Tibial nerve (tissue), 4 donors: ENCODE measurements around the gene DBI. TPM values are rescaled to one million over a fixed set of nuclear protein-coding genes. Genes with fewer than 3 reads are reported as not detected.

ENCODE experiments used
- DNase-seq, 2 donors: peaks; one replicate each; pipeline ENCODE4 v3.0.0-alpha.2; 2019; ENCODE audit warnings: low spot score in 2 of 2
- H3K27ac ChIP-seq, 4 donors: fragments of 200-600 bp; sonication (generic) in 3 of 4; one replicate each; pipeline ENCODE4 v1.5.1; 2017 to 2019; ENCODE audit warnings: mild to moderate bottlenecking in 1 of 4
- H3K27me3 ChIP-seq, 2 donors: fragments of 200-600 bp; sonication (generic) in 1 of 2; one replicate each; pipeline versions ENCODE4 v1.5.1 to v1.6.0; 2017 to 2019
- H3K36me3 ChIP-seq, 3 donors: fragments of 200-600 bp; sonication (generic); one replicate each; pipeline ENCODE4 v1.5.1; 2018 to 2019
- H3K4me1 ChIP-seq, 4 donors: fragments of 200-600 bp; sonication (generic) in 3 of 4; one replicate each; pipeline ENCODE4 v1.5.1; 2017 to 2019
- H3K4me3 ChIP-seq, 4 donors: fragments of 200-600 bp; sonication (generic) in 3 of 4; one replicate each; pipeline ENCODE4 v1.5.1; 2017 to 2019; ENCODE audit warnings: mild to moderate bottlenecking in 1 of 4, moderate library complexity in 1 of 4
- H3K9me3 ChIP-seq, 4 donors: fragments of 200-600 bp; sonication (generic) in 3 of 4; one replicate each; pipeline ENCODE4 v1.5.1; 2017 to 2019
- EP300 ChIP-seq, 2 donors: sonication (generic); formaldehyde crosslinking; IDR thresholded peaks; one replicate each; pipeline ENCODE4 v1.6.1; 2017; ENCODE audit warnings: antibody characterized with exemption in 2 of 2, mild to moderate bottlenecking in 1 of 2
- POLR2A ChIP-seq, 2 donors: fragments of 450-650 bp; IDR thresholded peaks; one replicate each; pipeline ENCODE4 v1.6.1; 2017; ENCODE audit warnings: antibody characterized with exemption in 2 of 2, mild to moderate bottlenecking in 2 of 2, moderate library complexity in 2 of 2
- WGBS, 2 donors: methylation state at CpG; one replicate each; pipeline ENCODE4 v1.1.5; 2018; 5-methylcytosine and 5-hydroxymethylcytosine counted together
- total RNA-seq, 4 donors: library from RNA; depleted of rRNA; stranded (reverse); fragments of >200 nt; gene quantifications; one replicate each; pipeline ENCODE4 v1.1.0, GENCODE V29; 2016
- TF ChIP-seq, protein P1 (sequence below), 5 experiments: fragments of 200-600 bp in 3 of 5; fragments of 450-650 bp in 2 of 5; sonication (generic) in 3 of 5; IDR thresholded peaks; one replicate each; pipeline ENCODE4 v1.5.1; 2016 to 2019; ENCODE audit warnings: antibody characterized with exemption in 5 of 5, mild to moderate bottlenecking in 3 of 5, moderate library complexity in 2 of 5

DBI gene
- total RNA-seq, 4 donors from 2014 or later: 73.7 to 135 (median 105) TPM

DNA sequence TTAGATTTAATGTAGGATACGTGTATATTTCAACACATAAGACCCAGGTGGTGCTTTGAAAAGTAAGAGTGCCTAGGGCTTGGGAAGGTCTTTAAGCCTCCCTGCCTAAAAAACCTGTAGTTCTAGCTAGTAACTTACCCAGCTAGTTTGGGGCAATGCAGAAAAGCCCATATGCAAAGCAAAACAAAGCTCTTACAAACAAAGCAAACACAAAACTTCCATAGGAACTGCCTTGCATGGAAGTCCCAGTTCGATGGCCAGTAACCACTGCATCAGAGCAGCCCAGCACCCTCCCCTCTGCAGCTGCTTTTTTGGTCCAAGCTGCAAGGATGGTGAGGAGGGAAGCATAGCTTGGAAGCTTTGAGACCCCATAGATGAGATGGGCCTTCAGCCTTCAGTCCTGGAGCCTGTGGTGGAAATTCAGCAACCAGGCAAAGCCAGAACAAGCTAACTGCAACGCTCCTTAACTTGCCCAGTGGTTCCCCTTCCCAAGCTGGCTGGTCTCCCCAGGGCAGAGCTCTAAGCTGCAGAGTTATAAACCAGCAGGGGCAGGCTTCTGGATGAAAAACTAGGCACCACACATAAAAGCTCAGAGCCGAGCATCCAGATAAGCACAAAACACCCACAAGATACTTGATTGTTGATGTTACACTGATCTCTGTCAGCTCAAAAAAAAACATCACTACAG, 16.3 kb upstream of the DBI start:
- no peaks in the 10 kb centered on the region for H3K27me3 ChIP-seq
- WGBS, 2 donors: 56 to 81% methylated on average over 4 of the region's 4 CpGs
- no peaks in the 10 kb centered on the region for H3K9me3 ChIP-seq
- H3K4me1 ChIP-seq: no peaks in the 10 kb centered on the region
- no peak overlapping the region for H3K27ac ChIP-seq
- TF ChIP-seq POLR2A (IDR thresholded peaks at IDR 0.05) (no peak), EP300 (IDR thresholded peaks at IDR 0.05) (no peak)
- TF ChIP-seq, protein P1, sequence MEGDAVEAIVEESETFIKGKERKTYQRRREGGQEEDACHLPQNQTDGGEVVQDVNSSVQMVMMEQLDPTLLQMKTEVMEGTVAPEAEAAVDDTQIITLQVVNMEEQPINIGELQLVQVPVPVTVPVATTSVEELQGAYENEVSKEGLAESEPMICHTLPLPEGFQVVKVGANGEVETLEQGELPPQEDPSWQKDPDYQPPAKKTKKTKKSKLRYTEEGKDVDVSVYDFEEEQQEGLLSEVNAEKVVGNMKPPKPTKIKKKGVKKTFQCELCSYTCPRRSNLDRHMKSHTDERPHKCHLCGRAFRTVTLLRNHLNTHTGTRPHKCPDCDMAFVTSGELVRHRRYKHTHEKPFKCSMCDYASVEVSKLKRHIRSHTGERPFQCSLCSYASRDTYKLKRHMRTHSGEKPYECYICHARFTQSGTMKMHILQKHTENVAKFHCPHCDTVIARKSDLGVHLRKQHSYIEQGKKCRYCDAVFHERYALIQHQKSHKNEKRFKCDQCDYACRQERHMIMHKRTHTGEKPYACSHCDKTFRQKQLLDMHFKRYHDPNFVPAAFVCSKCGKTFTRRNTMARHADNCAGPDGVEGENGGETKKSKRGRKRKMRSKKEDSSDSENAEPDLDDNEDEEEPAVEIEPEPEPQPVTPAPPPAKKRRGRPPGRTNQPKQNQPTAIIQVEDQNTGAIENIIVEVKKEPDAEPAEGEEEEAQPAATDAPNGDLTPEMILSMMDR (IDR thresholded peaks at IDR 0.05): no peak
- DNase-seq: no peak
- no peak overlapping the region for H3K4me3 ChIP-seq
- H3K36me3 ChIP-seq: no peaks in the 10 kb centered on the region

DNA sequence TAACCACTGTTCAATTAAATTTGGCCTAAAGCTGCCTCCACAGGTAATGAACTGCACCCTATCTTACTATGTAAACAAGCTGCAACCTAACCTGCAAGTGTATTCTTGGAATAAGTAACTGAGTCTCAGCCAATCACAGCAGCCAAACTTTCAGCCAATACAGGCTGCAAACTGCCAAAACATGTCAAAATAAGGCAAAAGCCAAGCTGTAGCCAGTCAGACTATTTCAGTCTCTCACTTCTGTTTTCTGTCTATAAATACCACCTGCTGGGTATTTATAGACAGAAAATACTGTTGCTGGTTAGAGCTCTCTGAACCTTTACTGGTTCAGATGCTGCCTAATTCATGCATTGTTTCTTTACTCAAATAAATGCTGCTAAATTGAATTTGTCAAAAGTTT, 14.4 kb upstream of the DBI start:
- TF ChIP-seq POLR2A (IDR thresholded peaks at IDR 0.05): no peak
- TF ChIP-seq EP300 (IDR thresholded peaks at IDR 0.05): no peak
- TF ChIP-seq, protein P1 (IDR thresholded peaks at IDR 0.05): no peak
- no peaks in the 10 kb centered on the region for H3K4me1 ChIP-seq
- H3K9me3 ChIP-seq: no peaks in the 10 kb centered on the region
- no peak overlapping the region for H3K4me3 ChIP-seq
- no peak overlapping the region for H3K27ac ChIP-seq
- no peak for DNase-seq
- H3K27me3 ChIP-seq: no peaks in the 10 kb centered on the region
- H3K36me3 ChIP-seq: no peaks in the 10 kb centered on the region

DNA sequence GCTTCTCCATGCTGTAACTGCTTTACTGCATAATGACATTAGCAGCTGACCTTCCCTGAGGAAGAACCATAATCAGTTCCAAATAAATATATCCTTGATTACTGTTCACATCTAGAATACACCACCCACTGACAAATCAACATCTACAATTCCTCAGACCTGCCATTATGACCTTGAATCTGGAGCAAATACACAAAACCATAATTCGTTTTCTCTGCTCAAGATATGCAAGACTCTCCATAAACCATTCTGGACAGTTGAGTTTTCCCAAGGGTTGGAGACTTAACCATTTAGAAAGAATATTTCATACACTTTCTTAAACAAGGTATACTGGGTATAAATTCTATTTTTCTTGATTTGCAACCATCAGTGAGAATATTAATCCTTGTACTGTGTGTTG, 11.9 kb upstream of the DBI start:
- TF ChIP-seq EP300 (IDR thresholded peaks at IDR 0.05) (no peak), POLR2A (IDR thresholded peaks at IDR 0.05) (no peak)
- TF ChIP-seq, protein P1 (IDR thresholded peaks at IDR 0.05): no peak
- no peak overlapping the region for H3K27ac ChIP-seq
- WGBS, 2 donors: 64 to 72% methylated on average over 1 of the region's 1 CpG

DNA sequence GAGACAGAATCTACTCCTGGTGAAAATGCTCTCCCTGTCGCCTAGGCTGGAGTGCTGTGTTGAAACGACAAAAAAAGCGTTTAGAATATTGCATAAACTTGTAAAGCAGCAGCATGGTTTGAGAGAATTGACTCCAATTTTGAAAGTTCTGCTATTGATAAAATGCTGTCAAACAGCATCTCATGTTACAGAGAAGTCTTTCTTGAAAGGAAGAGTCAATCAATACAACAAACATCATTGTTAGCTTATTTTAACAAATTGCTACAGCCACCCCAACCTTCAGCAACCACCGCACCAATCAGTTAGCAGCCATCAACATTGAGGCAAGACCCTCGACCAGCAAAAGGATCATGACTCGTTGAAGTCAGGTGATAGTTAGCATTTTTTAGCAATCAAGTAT, 7.0 kb upstream of the DBI start:
- 87 to 90% methylated on average over 6 of the region's 6 CpGs for WGBS, 2 donors

More for the DNA sequence above, 11.9 kb upstream of the DBI start:
- no peaks in the 10 kb centered on the region for H3K9me3 ChIP-seq
- no peak for DNase-seq
- H3K27me3 ChIP-seq: no peaks in the 10 kb centered on the region
- H3K4me3 ChIP-seq: no peak overlapping the region
- H3K4me1 ChIP-seq: no peaks in the 10 kb centered on the region
- H3K36me3 ChIP-seq: no peaks in the 10 kb centered on the region

DNA sequence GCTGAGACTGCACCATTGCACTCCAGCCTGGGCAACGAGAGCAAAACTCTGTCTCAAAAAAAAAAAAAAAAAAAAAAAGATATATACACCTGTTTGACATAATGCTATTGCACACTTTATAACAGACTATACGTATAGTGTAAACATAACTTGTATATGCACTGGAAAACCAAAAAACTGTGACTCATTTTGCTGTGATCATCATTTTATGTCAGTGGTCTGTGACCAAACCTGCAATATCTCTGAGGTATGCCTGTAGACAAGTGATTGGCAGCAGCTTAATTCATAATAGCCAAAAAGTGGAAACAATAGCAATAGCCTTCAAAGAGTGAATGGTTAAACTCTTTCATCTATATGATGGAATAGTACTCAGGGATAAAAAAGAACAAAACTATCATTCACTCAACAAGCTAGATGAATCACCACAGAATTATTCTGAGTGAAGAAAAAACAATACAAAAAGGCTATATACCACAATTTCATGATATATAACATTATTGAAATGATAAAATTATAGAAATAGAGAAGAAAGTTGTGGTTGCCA, 6.3 kb upstream of the DBI start:
- no peaks in the 10 kb centered on the region for H3K36me3 ChIP-seq
- no peaks in the 10 kb centered on the region for H3K9me3 ChIP-seq
- TF ChIP-seq EP300 (IDR thresholded peaks at IDR 0.05) (no peak), POLR2A (IDR thresholded peaks at IDR 0.05) (no peak)
- TF ChIP-seq, protein P1 (IDR thresholded peaks at IDR 0.05): no peak
- WGBS, 2 donors: 93% methylated on average over 2 of the region's 2 CpGs
- H3K4me3 ChIP-seq: no peak overlapping the region
- no peak overlapping the region for H3K27ac ChIP-seq
- H3K27me3 ChIP-seq: no peaks in the 10 kb centered on the region
- peaks cover 0 to 17% (median 7%) of the 10 kb centered on the region in 4 donors for H3K4me1 ChIP-seq
- no peak for DNase-seq

More for the DNA sequence above, 7.0 kb upstream of the DBI start:
- no peak overlapping the region for H3K27ac ChIP-seq
- H3K4me1 ChIP-seq: peaks cover 0 to 10% (median under 1%) of the 10 kb centered on the region in 4 donors
- DNase-seq: no peak
- H3K4me3 ChIP-seq: no peak overlapping the region
- no peaks in the 10 kb centered on the region for H3K9me3 ChIP-seq
- no peaks in the 10 kb centered on the region for H3K36me3 ChIP-seq
- no peaks in the 10 kb centered on the region for H3K27me3 ChIP-seq
- TF ChIP-seq EP300 (IDR thresholded peaks at IDR 0.05) (no peak), POLR2A (IDR thresholded peaks at IDR 0.05) (no peak)
- TF ChIP-seq, protein P1 (IDR thresholded peaks at IDR 0.05): no peak
